GM21367 (cell line): Measurements from ENCODE around the gene FRRS1.

ENCODE experiments used
- ATAC-seq: cut with Tn5 transposase; IDR thresholded peaks from one replicate; pipeline ENCODE4 v1.9.1; 2021; ENCODE audit not compliant: unreplicated experiment

The FRRS1 gene

GRCh38 chr1:99681583-99681982 lies 84.9 kb downstream of the FRRS1 start:
- no peak for ATAC-seq

GRCh38 chr1:99680270-99680669 lies 86.2 kb downstream of the FRRS1 start:
- ATAC-seq: no peak

GRCh38 chr1:99677416-99677815 lies 89.0 kb downstream of the FRRS1 start:
- ATAC-seq: no peak

GRCh38 chr1:99676876-99677275 lies 89.6 kb downstream of the FRRS1 start:
- no peak for ATAC-seq

- no peak for ATAC-seq
These were observed 90.4 kb downstream of the FRRS1 start for GRCh38 chr1:99675994-99676393.

- ATAC-seq: no peak
These were observed 91.1 kb downstream of the FRRS1 start for GRCh38 chr1:99675292-99675691.

- no peak for ATAC-seq
These were observed 92.0 kb downstream of the FRRS1 start for GRCh38 chr1:99674115-99675064.

GRCh38 chr1:99673315-99673714 lies 93.1 kb downstream of the FRRS1 start:
- ATAC-seq: no peak

- ATAC-seq: no peak
These were observed 93.8 kb downstream of the FRRS1 start for GRCh38 chr1:99672530-99673213.

GRCh38 chr1:99672038-99672437 lies 94.4 kb downstream of the FRRS1 start:
- no peak for ATAC-seq

- ATAC-seq: no peak
These were observed 95.9 kb downstream of the FRRS1 start for GRCh38 chr1:99670583-99670982.

GRCh38 chr1:99669821-99670220 lies 96.6 kb downstream of the FRRS1 start:
- ATAC-seq: no peak

- no peak for ATAC-seq
These were observed 97.1 kb downstream of the FRRS1 start for GRCh38 chr1:99669376-99669775.

GRCh38 chr1:99665212-99665611 lies 101.2 kb downstream of the FRRS1 start:
- ATAC-seq: no peak

- no peak for ATAC-seq
These were observed 102.9 kb downstream of the FRRS1 start for GRCh38 chr1:99663501-99663900.

GRCh38 chr1:99662539-99663080 lies 103.8 kb downstream of the FRRS1 start:
- ATAC-seq: no peak

- no peak for ATAC-seq
These were observed 104.7 kb downstream of the FRRS1 start for GRCh38 chr1:99661780-99662179.

- no peak for ATAC-seq
These were observed 105.9 kb downstream of the FRRS1 start for GRCh38 chr1:99660496-99660895.

- ATAC-seq: no peak
These were observed 106.7 kb downstream of the FRRS1 start for GRCh38 chr1:99659755-99660210.
